GM19324 (cell line): ENCODE results near the gene BCKDK.

Experiments
- ATAC-seq: cut with Tn5 transposase; IDR thresholded peaks from one replicate; pipeline ENCODE4 v1.9.1; 2021; ENCODE audit warnings: mild to moderate bottlenecking, moderate library complexity; ENCODE audit not compliant: unreplicated experiment, low FRiP score

Gene BCKDK

GRCh38 chr16:31117384-31118222 is 9.4 kb downstream of the BCKDK start, which contains the start of gene KAT8:
Gene KAT8 (plus strand): TSS chr16:31117664. CDS start chr16:31117682, 18 bp downstream.
- ATAC-seq = peak; percentile 92

DNA sequence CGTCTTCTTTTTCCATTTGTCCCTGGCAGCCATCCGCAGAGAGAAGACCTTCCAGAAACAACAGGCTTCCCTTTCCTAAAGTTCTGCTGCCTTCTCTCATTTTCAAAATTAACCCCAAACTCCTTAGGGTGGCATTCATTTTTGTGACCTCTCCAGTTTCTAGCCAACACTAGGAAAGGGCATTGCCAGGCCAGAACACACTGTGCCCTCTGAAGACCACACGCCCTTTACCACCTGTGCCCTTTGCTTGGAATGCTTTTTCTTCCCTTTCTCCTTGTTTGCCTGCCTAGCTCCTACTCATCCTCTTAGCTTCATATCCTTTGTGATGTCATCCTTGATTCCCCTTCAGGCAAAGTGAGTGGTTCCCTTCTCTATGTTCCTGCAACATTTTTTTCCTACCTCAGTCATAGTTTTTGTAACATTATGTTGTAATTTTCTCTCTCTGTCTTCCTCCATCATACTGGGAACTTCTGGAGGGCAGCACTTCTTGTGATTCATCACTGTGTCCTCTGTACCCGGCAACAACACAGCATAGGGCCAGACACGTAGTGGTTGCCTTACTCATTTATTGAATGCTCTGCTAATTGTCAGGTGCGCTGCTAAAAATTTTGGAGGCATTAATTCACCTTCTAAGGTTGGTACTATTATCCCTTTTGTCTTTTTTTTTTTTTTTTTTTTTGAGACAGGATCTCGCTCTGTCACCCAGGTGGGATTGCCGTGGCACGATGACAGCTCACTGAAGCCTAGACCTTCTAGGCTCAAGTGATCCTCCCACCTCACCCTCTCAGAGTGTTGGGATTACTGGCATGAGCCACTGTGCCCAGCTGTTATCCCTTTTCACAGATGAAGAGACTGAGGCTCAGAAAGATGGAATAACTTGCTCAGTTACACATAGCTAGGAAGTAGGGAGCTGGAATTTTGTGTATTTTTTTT is 10.3 kb downstream of the BCKDK start:
- ATAC-seq = no peak

DNA sequence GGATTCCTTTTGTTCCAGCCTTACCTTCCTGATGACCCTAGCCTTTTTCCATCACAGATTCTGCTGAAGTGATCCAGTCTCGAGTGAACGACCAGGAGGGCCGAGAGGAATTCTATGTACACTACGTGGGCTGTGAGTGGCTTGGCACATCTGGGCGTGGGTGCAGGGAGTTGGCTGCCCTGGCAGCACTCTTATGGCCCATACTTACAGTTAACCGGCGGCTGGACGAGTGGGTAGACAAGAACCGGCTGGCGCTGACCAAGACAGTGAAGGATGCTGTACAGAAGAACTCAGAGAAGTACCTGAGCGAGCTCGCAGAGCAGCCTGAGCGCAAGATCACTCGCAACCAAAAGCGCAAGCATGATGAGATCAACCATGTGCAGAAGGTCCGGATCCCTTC is 11.9 kb downstream of the BCKDK start:
- ATAC-seq = no peak

GRCh38 chr16:31125844-31126243 is 17.7 kb downstream of the BCKDK start:
- no peak for ATAC-seq

DNA sequence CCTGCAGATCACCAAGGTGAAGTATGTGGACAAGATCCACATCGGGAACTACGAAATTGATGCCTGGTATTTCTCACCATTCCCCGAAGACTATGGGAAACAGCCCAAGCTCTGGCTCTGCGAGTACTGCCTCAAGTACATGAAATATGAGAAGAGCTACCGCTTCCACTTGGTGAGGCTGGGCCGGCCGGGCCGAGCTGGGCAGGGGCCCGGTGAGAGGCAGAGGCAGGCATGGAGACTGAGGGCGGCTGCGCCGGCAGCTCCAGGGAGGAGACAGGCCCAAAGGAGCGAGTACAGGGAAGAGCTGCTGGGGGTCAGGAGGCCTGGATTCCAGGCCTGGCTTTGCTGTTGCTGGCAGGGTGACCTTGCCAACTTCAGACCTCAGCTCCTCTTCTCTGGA is 19.0 kb downstream of the BCKDK start:
- ATAC-seq = no peak

- no peak for ATAC-seq
These were observed 20.8 kb downstream of the BCKDK start for GRCh38 chr16:31128711-31129567.

GRCh38 chr16:31129568-31130335 is 21.6 kb downstream of the BCKDK start:
- ATAC-seq = no peak

DNA sequence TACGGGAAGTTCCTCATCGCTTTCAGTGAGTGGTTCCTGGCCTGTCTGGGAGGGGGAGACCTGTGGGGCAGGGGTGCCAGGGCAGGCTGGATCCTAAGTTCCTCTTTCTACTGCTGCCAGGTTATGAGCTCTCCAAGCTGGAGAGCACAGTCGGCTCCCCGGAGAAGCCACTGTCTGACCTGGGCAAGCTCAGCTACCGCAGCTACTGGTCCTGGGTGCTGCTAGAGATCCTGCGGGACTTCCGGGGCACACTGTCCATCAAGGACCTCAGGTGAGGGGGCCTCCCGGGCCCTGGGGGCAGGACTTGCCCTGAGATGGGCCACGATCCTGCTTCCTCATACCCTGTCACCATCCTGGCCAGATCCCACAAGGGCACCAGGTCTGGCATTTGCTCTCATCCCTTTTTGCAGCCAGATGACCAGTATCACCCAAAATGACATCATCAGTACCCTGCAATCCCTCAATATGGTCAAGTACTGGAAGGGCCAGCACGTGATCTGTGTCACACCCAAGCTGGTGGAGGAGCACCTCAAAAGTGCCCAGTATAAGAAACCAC is 22.2 kb downstream of the BCKDK start:
- no peak for ATAC-seq

DNA sequence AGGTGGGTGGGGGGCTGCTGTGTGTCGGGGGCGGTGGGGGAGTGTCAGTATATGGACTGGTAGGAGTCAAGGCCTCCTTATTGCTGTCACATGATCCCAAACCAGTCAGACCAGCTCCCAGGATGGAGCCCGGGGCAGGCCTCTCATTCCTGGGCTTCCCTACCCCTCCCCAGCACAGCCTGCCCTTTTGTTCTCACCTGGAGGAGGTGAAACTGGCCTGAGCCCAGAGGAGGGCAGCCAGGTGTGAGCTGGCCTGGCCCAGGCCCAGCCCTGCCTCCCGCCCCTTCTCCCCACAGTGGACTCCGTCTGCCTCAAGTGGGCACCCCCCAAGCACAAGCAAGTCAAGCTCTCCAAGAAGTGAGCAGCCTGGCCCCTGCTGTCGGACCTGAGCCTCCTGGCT is 22.7 kb downstream of the BCKDK start:
- no peak for ATAC-seq

DNA sequence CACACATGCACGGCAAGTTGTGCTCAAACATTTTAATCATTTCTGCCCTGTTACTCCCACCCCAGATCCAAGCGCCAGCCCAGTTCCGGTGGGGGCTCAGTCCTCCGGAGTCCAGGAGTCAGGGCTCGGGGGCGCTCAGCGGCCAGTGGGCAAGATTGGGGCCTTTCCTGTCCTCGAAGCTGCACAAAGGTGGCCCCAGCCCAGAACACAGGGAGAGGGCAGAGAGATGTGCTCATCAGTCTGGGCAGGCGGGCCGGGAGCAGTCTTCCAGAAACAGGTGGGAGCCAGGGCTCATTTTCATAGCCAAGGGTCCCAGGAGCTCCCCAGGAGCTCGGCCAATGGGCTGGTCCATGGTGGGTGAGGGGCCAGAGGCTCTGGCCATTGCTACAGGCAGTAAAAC is 23.2 kb downstream of the BCKDK start:
- ATAC-seq = no peak

- no peak for ATAC-seq
These were observed 23.7 kb downstream of the BCKDK start for GRCh38 chr16:31131841-31132271.

DNA sequence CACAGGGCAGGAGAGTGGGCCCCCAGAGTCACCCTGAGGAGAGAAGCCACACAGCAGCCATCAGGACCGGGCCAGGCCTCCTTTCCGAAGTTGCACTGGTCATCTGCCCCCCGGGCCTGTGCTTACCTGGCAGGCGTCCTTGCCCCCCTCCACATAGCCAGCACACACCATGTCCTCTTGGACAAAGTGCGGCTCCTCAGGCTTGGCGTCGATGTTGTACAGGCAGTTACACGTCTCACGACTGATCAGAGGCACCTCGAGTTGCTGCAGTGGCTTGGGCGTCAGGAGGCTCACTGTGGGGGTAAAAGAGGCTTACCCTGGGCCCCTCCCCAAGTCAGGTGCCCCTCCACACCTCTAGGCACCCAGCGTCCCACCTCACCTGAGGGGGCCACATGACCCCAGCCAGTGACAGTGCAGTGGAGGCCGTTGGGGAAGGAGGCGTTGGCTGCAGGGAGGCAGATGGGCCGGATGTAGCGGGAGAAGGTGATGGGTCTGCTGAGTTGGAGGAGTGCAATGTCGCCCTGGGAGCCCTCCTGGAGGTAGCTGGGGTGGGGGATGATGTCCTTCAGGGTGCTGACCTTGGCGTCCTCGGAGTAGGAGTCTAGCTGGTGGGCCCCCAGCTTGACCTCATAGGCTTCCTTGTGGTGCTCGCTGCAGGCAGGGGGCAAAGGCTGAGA is 24.3 kb downstream of the BCKDK start:
- ATAC-seq = no peak

GRCh38 chr16:31133046-31133501 is 24.9 kb downstream of the BCKDK start:
- ATAC-seq = no peak

DNA sequence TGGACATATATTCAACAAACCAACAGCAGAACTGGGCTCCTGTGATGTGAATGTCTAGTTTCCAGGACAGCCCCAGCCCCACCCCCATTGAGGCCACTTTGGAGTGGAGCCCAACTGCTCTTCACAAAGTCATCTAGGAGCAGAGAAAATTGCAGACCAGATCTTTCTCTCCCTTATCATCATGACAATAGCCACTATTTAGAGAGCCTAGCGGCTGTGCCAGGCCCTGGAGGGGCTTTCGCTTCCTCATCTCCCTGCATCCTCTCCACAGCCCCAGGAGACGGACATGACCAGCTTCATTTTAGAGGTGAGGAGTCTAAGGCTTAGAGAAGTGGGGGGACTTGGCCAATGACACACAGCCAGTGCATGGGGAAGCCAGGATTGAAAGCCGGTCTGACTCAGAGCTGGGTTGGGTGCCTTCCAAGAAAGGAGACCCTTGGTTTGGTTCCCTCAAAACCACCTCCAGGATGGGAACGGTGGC is 25.9 kb downstream of the BCKDK start:
- ATAC-seq = no peak

- ATAC-seq = no peak
These were observed 26.7 kb downstream of the BCKDK start for GRCh38 chr16:31134625-31135534.

GRCh38 chr16:31135535-31136286 is 27.5 kb downstream of the BCKDK start, which contains the start of gene PRSS8:
Gene PRSS8 (minus strand): TSS chr16:31135727. CDS start chr16:31135498, 229 bp downstream.
- no peak for ATAC-seq

GRCh38 chr16:31136287-31136662 is 28.1 kb downstream of the BCKDK start:
- ATAC-seq = no peak
